GM12891 (cell line): Measurements from ENCODE around the gene NEMF.
"Not testable (repeated sequence)": the region's sequence is repeated elsewhere in the genome, so short reads cannot be mapped to it uniquely, and the experiment has no call there.

Experiments
- DNase-seq: peaks from one replicate; pipeline ENCODE4 v3.0.0; 2011; ENCODE audit warnings: low spot score; ENCODE audit not compliant: insufficient read length
- FAIRE-seq: peaks from 2 replicates; lab custom pipeline; 2011; peaks lifted over from hg19 to GRCh38; lab: Jason Lieb, UNC
- PAX5 ChIP-seq: IDR thresholded peaks from 2 replicates; pipeline ENCODE4 v1.6.1; 2011; ENCODE audit warnings: low read length, moderate library complexity, mild to moderate bottlenecking; ENCODE audit not compliant: insufficient read depth, severe bottlenecking
- POLR2A ChIP-seq: IDR thresholded peaks from 2 replicates; pipeline ENCODE4 v1.6.1; 2011; ENCODE audit warnings: low read depth, low read length, control low read depth
- POLR2AphosphoS5 ChIP-seq: IDR thresholded peaks from 2 replicates; pipeline ENCODE4 v1.6.1; 2011; ENCODE audit warnings: low read depth, low read length, control low read depth
- POU2F2 ChIP-seq: IDR thresholded peaks from 2 replicates; pipeline ENCODE4 v1.6.1; 2011; ENCODE audit warnings: low read depth, mild to moderate bottlenecking, control low read depth, low read length, moderate library complexity
- SPI1 ChIP-seq: IDR thresholded peaks from 2 replicates; pipeline ENCODE4 v1.6.1; 2011; ENCODE audit warnings: low read depth, low read length, control low read depth
- TAF1 ChIP-seq: IDR thresholded peaks from 2 replicates; pipeline ENCODE4 v1.6.1; 2011; ENCODE audit warnings: low read depth, low read length, control low read depth

Gene NEMF

GRCh38 chr14:49745191-49745590, 107.4 kb downstream of the NEMF start:
- FAIRE-seq (no peak), DNase-seq (no peak)
- TF ChIP-seq POU2F2 (no peak), POLR2AphosphoS5 (no peak), POLR2A (no peak), SPI1 (no peak), TAF1 (no peak), PAX5 (no peak)

- not testable (repeated sequence) for DNase-seq, FAIRE-seq
Observed at GRCh38 chr14:49735669-49736068, 116.9 kb downstream of the NEMF start.

GRCh38 chr14:49733836-49734235, 118.8 kb downstream of the NEMF start:
- TF ChIP-seq POLR2A (no peak), TAF1 (no peak), PAX5 (no peak), POU2F2 (no peak), POLR2AphosphoS5 (no peak), SPI1 (no peak)
- no peak for DNase-seq
- no peak for FAIRE-seq

GRCh38 chr14:49732896-49733295, 119.7 kb downstream of the NEMF start:
- no peak for FAIRE-seq

More at GRCh38 chr14:49732896-49733295, 119.7 kb downstream of the NEMF start:
- no peak for DNase-seq
- TF ChIP-seq SPI1 (no peak), PAX5 (no peak), POLR2A (no peak), TAF1 (no peak)
